ENCODE measurements around the gene ZBED2. TPM values are rescaled to one million over a fixed set of nuclear protein-coding genes. Genes with fewer than 3 reads are reported as not detected.

ZBED2 gene
- total and polyA plus RNA-seq, 2 of the 8 experiments (the other 6 are each of a cell fraction or from before 2014, with no cell fraction given), result not detected

DNA sequence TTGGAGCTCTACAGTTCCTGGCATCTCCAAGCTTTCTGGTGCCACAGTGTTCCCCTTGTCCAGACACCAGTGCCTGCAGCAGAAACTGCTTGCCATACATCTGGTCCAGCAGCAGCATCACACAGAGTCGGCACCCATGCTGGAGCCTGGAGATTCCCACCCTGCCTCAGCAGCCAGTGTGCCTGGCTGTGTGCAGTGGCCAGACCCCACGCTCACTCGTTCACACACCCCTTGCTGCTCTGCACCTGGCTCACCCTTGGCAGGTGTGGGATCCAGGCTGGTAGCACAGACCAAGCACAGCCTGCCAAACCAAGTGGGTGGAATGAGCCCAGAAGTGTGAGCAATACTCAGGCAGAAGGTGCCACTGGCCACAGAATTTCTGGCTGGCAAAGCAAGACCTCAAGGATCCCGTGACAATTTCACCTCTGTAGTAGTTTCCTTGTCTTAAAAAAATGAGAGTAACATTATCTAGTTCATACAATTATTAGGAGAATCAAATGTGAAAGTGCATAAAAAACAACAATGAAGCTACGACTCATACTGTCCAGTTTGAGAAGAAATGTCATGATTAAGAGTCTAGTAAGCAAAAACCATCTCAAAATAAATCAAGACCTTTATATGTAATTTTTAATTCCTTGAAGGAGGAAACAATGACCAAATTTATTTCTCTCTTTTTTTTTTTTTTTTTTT, 22.9 kb upstream of the ZBED2 start:
- H4K8ac ChIP-seq (ENCODE audit: extremely low read depth, insufficient read depth, low read length), result no peak overlapping the region
- H2BK120ac ChIP-seq (replicated peaks; ENCODE audit: low read depth, low read length), result no peak overlapping the region
- no peaks in the 10 kb centered on the region for H3K79me2 ChIP-seq (ENCODE audit: control insufficient read depth in 1 of 2, insufficient read depth in 2 of 2, low read length in 2 of 2)
- H2AFZ ChIP-seq (ENCODE audit: low read length), result no peak overlapping the region
- no peak overlapping the region for H3K14ac ChIP-seq (ENCODE audit: insufficient read length)
- no peak overlapping the region for H3K9ac ChIP-seq (replicated peaks in 1 of 4; ENCODE audit: extremely low read depth in 1 of 4, low read depth in 3 of 4, low read length in 3 of 4)
- no peak overlapping the region for H4K5ac ChIP-seq (ENCODE audit: insufficient read length, low read depth, low read length)
- no peak overlapping the region for H2BK20ac ChIP-seq (ENCODE audit: low read length)
- ChIA-PET CTCF (ENCODE audit: partially characterized antibody) (interaction anchor here (1.0 kb wide), 2 partner anchors 40 to 96 kb away, joined by 3 read pairs; no protein-coding TSS in a partner anchor), POLR2A (ENCODE audit: partially characterized antibody) (no interaction called here)
- no peaks in the 10 kb centered on the region for H3K27me3 ChIP-seq (replicated peaks in 1 of 4; ENCODE audit: control insufficient read depth in 3 of 4, extremely low read depth in 1 of 4, insufficient read depth in 3 of 4, low read length in 3 of 4)
- H3K4ac ChIP-seq (replicated peaks; ENCODE audit: insufficient read length, low read depth, low read length), result no peak overlapping the region
- H4K20me1 ChIP-seq (replicated peaks in 1 of 2; ENCODE audit: control insufficient read depth in 1 of 2, insufficient read depth in 2 of 2, low read length in 2 of 2), result no peaks in the 10 kb centered on the region
- H2AK5ac ChIP-seq (ENCODE audit: low read depth, low read length), result no peak overlapping the region
- TF ChIP-seq TAF7 (optimal IDR thresholded peaks at IDR 0.05; ENCODE audit: borderline replicate concordance, low read depth, low read length) (no peak), CEBPB (IDR thresholded peaks at IDR 0.05; ENCODE audit: low read depth, low read length) (no peak), EZH2 (IDR thresholded peaks at IDR 0.05; ENCODE audit: low read depth, low read length, severe bottlenecking) (no peak), HDAC2 (IDR thresholded peaks at IDR 0.05; ENCODE audit: borderline replicate concordance in 1 of 2, low read depth in 2 of 2, low read length in 2 of 2) (no peak), TEAD4 (IDR thresholded peaks at IDR 0.05; ENCODE audit: low read depth, low read length) (no peak), EGR1 (IDR thresholded peaks at IDR 0.05; ENCODE audit: borderline replicate concordance, low read depth, low read length) (no peak), GABPA (IDR thresholded peaks at IDR 0.05; ENCODE audit: borderline replicate concordance, insufficient read depth, low read length) (no peak)
- TF ChIP-seq, protein P1, sequence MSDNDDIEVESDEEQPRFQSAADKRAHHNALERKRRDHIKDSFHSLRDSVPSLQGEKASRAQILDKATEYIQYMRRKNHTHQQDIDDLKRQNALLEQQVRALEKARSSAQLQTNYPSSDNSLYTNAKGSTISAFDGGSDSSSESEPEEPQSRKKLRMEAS (IDR thresholded peaks at IDR 0.05), result no peak
- FAIRE-seq (no peak), DNase-seq (ENCODE audit: low read depth in 1 of 2, low spot score in 2 of 2) (no peak)
- H3K56ac ChIP-seq (replicated peaks; ENCODE audit: insufficient read length, low read depth, low read length), result no peak overlapping the region
- no peak overlapping the region for H2BK15ac ChIP-seq (ENCODE audit: low read length)
- H3K23me2 ChIP-seq (ENCODE audit: low read depth, low read length), result no peaks in the 10 kb centered on the region
- no peak overlapping the region for H3K4me3 ChIP-seq (ENCODE audit: extremely low read depth in 1 of 4, insufficient read depth in 2 of 4, low read depth in 3 of 4, low read length in 4 of 4)
- 86% methylated on average over 5 of the region's 5 CpGs; no CpG with 5 or more reads in 1 of the 2 experiments for WGBS, 2 experiments (ENCODE audit: extremely low coverage in 1 of 2, insufficient coverage in 1 of 2, insufficient read length in 1 of 2, insufficient replicate concordance in 2 of 2, low coverage in 1 of 2, low lambda C conversion rate in 2 of 2, missing lambda C conversion rate in 1 of 2)
- H3K79me1 ChIP-seq (ENCODE audit: low read depth, low read length), result no peaks in the 10 kb centered on the region
- H4K91ac ChIP-seq (replicated peaks; ENCODE audit: insufficient read length, low read length), result no peak overlapping the region
- H3K4me2 ChIP-seq (ENCODE audit: insufficient read depth in 1 of 2, low read depth in 2 of 2, low read length in 2 of 2), result no peak overlapping the region
- no peaks in the 10 kb centered on the region for H3K36me3 ChIP-seq (ENCODE audit: control insufficient read depth in 2 of 4, insufficient read depth in 4 of 4, low read length in 3 of 4)
- H3K23ac ChIP-seq (ENCODE audit: insufficient read length), result no peak overlapping the region
- H3K18ac ChIP-seq (ENCODE audit: extremely low read depth, low read length), result no peak overlapping the region
- no peak overlapping the region for H2BK5ac ChIP-seq (ENCODE audit: low read depth, low read length)
- no peaks in the 10 kb centered on the region for H3K4me1 ChIP-seq (replicated peaks in 1 of 4; ENCODE audit: control insufficient read depth in 3 of 4, insufficient read depth in 4 of 4, low read length in 3 of 4)
- no peak overlapping the region for H2BK12ac ChIP-seq (ENCODE audit: low read depth, low read length)
- H3K27ac ChIP-seq (ENCODE audit: low read depth, low read length), result no peak overlapping the region
- H3K9me3 ChIP-seq (ENCODE audit: insufficient read depth in 2 of 2, low read depth in 1 of 2, low read length in 1 of 2), result peaks cover 0 to 6% of the 10 kb centered on the region in 2 experiments; a peak in 1 of 4 replicates

Data from H1 (cell line).